Heart left ventricle (tissue), 13 donors: ENCODE data around the gene SUPT3H.

Experiments used
- POLR2A ChIP-seq, 2 donors: fragments of 450-650 bp; IDR thresholded peaks; one replicate each; pipeline ENCODE4 v1.6.1; 2017; ENCODE audit warnings: antibody characterized with exemption in 2 of 2, mild to moderate bottlenecking in 2 of 2, moderate library complexity in 2 of 2
- TF ChIP-seq, protein P1 (sequence below), 12 donors: fragments of 200-600 bp; sonication (generic) in 4 of 12; IDR thresholded peaks; one replicate each; pipeline versions ENCODE4 v1.5.0 to v1.8.0; 2018 to 2022; ENCODE audit warnings: antibody characterized with exemption in 12 of 12, mild to moderate bottlenecking in 5 of 12
- donor health status: ischemic (EF 13 %, LVEDD 7.1; RV severe dilation, severe dysfunction).
- donor health status: DM: no; HTN: yes; CAD: no.
- donor health status: DM: no; HTN: no; CAD: no.
- donor health status: ischemic (EF 25% LVEDD 6.9; RV normal size, moderate dysfunction).
- donor health status: ischemic (EF 25% LVEDD 5.7; RV mildly dilated, moderate dysfunction).
- donor health status: ischemic (EF 35%, LVEDD 5.7; RV mildly dilated, moderate dysfunction).
- donor health status: nonischemic (EF 11% LVEDD 7.7; RV severe dilation, severe dysfunction).
- donor health status: DM: yes; HTN: yes; CAD: no.
- donor health status: PGD.
- donor health status: ischemic (EF 29% LVEDD 5.4; RV normal size, mild dysfunction).
- donor health status: nonischemic (EF 23%, LVEDD 6.1; RV moderate dilation, normal function).

- TF ChIP-seq, protein P1, sequence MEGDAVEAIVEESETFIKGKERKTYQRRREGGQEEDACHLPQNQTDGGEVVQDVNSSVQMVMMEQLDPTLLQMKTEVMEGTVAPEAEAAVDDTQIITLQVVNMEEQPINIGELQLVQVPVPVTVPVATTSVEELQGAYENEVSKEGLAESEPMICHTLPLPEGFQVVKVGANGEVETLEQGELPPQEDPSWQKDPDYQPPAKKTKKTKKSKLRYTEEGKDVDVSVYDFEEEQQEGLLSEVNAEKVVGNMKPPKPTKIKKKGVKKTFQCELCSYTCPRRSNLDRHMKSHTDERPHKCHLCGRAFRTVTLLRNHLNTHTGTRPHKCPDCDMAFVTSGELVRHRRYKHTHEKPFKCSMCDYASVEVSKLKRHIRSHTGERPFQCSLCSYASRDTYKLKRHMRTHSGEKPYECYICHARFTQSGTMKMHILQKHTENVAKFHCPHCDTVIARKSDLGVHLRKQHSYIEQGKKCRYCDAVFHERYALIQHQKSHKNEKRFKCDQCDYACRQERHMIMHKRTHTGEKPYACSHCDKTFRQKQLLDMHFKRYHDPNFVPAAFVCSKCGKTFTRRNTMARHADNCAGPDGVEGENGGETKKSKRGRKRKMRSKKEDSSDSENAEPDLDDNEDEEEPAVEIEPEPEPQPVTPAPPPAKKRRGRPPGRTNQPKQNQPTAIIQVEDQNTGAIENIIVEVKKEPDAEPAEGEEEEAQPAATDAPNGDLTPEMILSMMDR (IDR thresholded peaks at IDR 0.05), result no peak
- TF ChIP-seq POLR2A (IDR thresholded peaks at IDR 0.05), result no peak
Observed at GRCh38 chr6:45026003-45026516, 351.7 kb downstream of the SUPT3H start.
